ENCODE measurements around the gene KTN1.

The KTN1 gene

DNA sequence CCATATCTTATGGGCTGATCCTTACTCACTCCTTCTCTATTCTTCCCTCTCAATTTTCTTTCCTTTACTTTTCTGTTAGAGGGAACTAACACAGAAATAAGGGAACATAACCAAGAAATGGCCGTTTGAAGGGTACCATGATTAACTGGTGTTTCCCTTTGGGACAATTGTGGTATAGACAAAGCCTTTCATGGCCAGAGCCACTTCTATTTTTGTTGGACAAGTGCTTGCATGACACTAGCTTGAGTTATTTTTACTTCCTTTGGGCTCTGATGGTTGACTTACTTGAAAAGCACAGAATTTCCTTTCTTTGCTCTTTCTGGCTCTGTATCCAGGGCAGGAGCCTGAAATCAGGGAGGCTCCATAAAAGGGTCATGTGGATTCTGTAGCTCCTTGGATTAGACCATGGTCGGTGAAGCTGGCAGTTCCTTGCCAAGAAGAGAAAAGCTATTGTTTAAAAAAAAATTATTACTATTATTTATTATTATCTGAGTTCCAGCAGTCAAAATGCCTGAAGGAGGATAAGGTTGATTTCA is 130.6 kb downstream of the KTN1 start:
- no peak for DNase-seq (ENCODE audit: low read depth, low spot score)

GRCh38 chr14:55711175-55711811 is 131.3 kb downstream of the KTN1 start:
- DNase-seq (ENCODE audit: low read depth, low spot score): no peak

- DNase-seq (ENCODE audit: low read depth, low spot score): no peak
Observed at GRCh38 chr14:55712491-55712890, 132.5 kb downstream of the KTN1 start.

- no peak for DNase-seq (ENCODE audit: low read depth, low spot score)
Observed at GRCh38 chr14:55713486-55713885, 133.5 kb downstream of the KTN1 start.

DNA sequence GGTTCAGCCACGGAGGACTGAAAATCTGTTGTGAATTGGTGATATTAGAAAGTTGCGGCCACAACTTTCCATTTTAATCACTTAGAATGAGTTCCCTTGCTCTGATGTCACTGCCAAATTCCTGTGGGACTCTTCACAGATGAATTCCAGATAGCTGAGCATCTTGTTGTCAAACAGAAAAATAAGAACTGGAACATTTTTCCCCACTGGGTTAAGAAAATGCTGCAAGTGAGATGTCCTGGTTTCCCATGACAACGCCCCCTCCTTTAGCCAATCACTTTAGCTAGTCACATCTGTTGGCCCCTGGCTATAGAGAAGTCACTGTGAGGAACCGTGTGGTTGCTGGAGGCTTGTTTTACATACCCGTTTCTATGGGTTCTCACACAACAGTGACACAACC is 135.9 kb downstream of the KTN1 start:
- DNase-seq (ENCODE audit: low read depth, low spot score): no peak

- DNase-seq (ENCODE audit: low read depth, low spot score): no peak
Observed at GRCh38 chr14:55717621-55718020, 137.6 kb downstream of the KTN1 start.

- no peak for DNase-seq (ENCODE audit: low read depth, low spot score)
Observed at GRCh38 chr14:55718551-55718950, 138.5 kb downstream of the KTN1 start.

- DNase-seq (ENCODE audit: low read depth, low spot score): no peak
Observed at GRCh38 chr14:55720796-55721195, 140.8 kb downstream of the KTN1 start.

DNA sequence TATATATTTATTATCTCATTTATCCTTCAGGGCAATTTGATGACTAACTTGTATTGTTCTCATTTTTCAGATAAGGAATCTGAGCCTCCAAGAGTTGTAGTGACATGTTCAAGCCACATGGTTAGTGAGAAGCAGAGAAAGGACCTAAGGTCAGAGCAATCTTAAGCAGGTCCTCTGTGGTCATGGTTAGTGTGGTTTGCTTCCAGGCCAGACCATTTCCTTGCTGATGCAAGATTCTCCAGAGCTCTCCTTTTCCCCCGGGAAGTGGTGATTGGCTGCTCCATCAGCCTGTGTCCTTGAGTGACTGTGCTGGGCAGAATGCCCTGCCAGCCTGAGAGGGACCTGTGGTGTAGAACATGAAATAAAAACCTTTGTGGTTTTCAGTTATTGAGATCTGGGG is 141.3 kb downstream of the KTN1 start:
- no peak for DNase-seq (ENCODE audit: low read depth, low spot score)

- DNase-seq (ENCODE audit: low read depth, low spot score): no peak
Observed at GRCh38 chr14:55722054-55722453, 142.0 kb downstream of the KTN1 start.

GRCh38 chr14:55724736-55725135 is 144.7 kb downstream of the KTN1 start:
- no peak for DNase-seq (ENCODE audit: low read depth, low spot score)

DNA sequence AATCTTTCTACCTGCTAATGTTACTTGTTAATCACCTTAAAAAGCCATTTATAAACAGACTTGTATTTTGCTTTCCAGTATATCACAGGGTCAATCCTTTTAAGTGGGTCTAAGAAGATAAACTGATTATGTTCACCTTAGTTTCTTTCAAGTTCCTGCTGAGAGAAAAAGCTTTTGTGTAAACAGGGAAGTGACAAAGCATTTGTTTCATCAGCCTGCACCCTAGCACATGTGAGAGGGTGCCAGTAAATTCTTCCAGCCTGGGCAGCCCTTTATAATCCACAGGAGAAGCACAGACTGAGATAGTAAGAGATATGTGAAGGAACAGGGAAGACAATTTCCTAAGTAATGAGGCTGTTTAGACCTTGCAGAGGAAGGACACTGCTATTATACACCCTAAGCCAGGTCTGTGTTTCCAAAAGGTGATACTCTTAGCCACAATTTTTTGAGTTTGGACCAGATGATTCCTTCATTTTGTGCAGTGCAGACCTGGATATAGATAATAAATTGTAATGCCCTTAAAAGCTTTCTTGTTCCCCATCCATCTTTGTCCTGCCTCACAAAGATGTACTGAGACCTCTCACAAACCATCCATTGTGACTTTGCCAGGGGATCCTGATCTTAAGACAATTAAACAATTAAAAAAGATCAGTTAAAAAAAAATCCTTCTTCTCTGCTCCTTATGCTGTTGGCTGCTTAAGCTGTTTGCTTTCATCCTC is 150.7 kb downstream of the KTN1 start:
- no peak for DNase-seq (ENCODE audit: low read depth, low spot score)

- DNase-seq (ENCODE audit: low read depth, low spot score): no peak
Observed at GRCh38 chr14:55731311-55731872, 151.4 kb downstream of the KTN1 start.

GRCh38 chr14:55731881-55732498 is 152.0 kb downstream of the KTN1 start:
- no peak for DNase-seq (ENCODE audit: low read depth, low spot score)

DNA sequence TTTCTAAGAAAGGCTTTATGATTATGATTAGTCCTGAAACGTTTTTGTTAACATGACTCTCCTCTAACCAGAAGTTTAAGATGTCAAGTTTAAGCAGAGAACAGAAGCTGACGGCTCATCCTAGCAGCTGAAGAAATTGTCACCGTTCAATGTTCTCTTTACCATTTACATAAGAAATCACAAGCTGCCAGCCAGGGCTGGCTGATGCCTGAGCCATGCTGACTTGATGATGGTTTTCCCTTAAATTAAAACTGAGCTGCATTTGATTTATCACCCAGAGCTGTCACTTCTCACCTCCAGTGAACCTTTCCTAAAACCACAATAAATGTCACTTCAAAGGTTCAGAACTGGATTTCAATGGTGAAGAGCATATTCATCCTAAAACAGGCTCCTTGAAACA is 153.6 kb downstream of the KTN1 start:
- DNase-seq (ENCODE audit: low read depth, low spot score): no peak
